PC-3 (cell line): ENCODE results near the gene VSTM5. TPM values are rescaled to one million over a fixed set of nuclear protein-coding genes. Genes with fewer than 3 reads are reported as not detected.

Experiments
- ATAC-seq: fragments of 200-7000 bp; cut with Tn5 transposase; 2 replicates; pipeline ENCODE4 v1.9.1; 2020; ENCODE audit warnings: mild to moderate bottlenecking, moderate library complexity
- BruUV-seq: library from RNA; stranded (reverse); fragments of 400-500 nt; replicated peaks from 2 replicates; lab custom pipeline; 2021; lab: Mats Ljungman, UMichigan
- CTCF ChIA-PET: fragments of 300-600 bp; sonication (Branson Sonifier 250); formaldehyde crosslinking; loops from one replicate; lab custom pipeline; 2022; ENCODE audit warnings: antibody characterized with exemption; lab: Charles Lee
- POLR2A ChIA-PET: fragments of 300-600 bp; sonication (Branson Sonifier 250); formaldehyde crosslinking; loops from one replicate; lab custom pipeline; 2022; ENCODE audit warnings: antibody characterized with exemption; ENCODE audit not compliant: unreplicated experiment; lab: Charles Lee
- DNase-seq: peaks from one replicate; pipeline ENCODE4 v3.0.0-alpha.2; 2015
- H2AFZ ChIP-seq: fragments of 300-600 bp; sonication (generic); 2 replicates; pipeline ENCODE4 v1.6.0; 2016; ENCODE audit warnings: antibody characterized with exemption, low read length
- H3F3A ChIP-seq: fragments of 300-600 bp; sonication (generic); one replicate; pipeline ENCODE4 v1.6.0; 2017; ENCODE audit warnings: antibody characterized with exemption, low read length, control low read depth, mild to moderate bottlenecking; ENCODE audit not compliant: unreplicated experiment
- H3K27ac ChIP-seq: fragments of 300-600 bp; sonication (generic); 2 replicates; pipeline ENCODE4 v1.5.1; 2016; ENCODE audit warnings: mild to moderate bottlenecking, low read length
- H3K27me3 ChIP-seq: fragments of 300-600 bp; sonication (generic); 2 replicates; pipeline ENCODE4 v1.6.1; 2016; ENCODE audit warnings: low read length, mixed read lengths
- H3K36me3 ChIP-seq: fragments of 300-600 bp; sonication (generic); 2 replicates; pipeline ENCODE4 v1.6.1; 2016; ENCODE audit warnings: low read depth, mixed run types, low read length, mixed read lengths
- H3K4me1 ChIP-seq: fragments of 300-600 bp; sonication (generic); 2 replicates; pipeline ENCODE4 v1.5.1; 2016; ENCODE audit warnings: low read length; ENCODE audit not compliant: insufficient read depth
- H3K4me2 ChIP-seq: fragments of 300-600 bp; sonication (generic); 2 replicates; pipeline ENCODE4 v1.6.0; 2016; ENCODE audit warnings: low read length
- H3K4me3 ChIP-seq: fragments of 300-600 bp; sonication (generic); 2 replicates; pipeline ENCODE4 v1.5.1; 2016; ENCODE audit warnings: mild to moderate bottlenecking, low read length, mixed read lengths
- H3K79me2 ChIP-seq: fragments of 300-600 bp; sonication (generic); 2 replicates; pipeline ENCODE4 v1.6.1; 2017; ENCODE audit warnings: low read length, mixed read lengths
- H3K9ac ChIP-seq: fragments of 300-600 bp; sonication (generic); 2 replicates; pipeline ENCODE4 v1.6.0; 2016; ENCODE audit warnings: mild to moderate bottlenecking, low read length
- H3K9me2 ChIP-seq: fragments of 300-600 bp; sonication (generic); replicated peaks from 2 replicates; pipeline ENCODE4 v1.6.1; 2016; ENCODE audit warnings: mixed run types, low read length, mixed read lengths
- H3K9me3 ChIP-seq: fragments of 300-600 bp; sonication (generic); 2 replicates; pipeline ENCODE4 v1.6.1; 2016; ENCODE audit warnings: low read length, mixed read lengths
- H4K20me1 ChIP-seq: fragments of 300-600 bp; sonication (generic); 2 replicates; pipeline ENCODE4 v1.6.1; 2016; ENCODE audit warnings: low read length, mixed read lengths
- EZH2 ChIP-seq: fragments of 300-600 bp; sonication (generic); IDR thresholded peaks from one replicate; pipeline ENCODE4 v1.6.1; 2017; ENCODE audit warnings: antibody characterized with exemption, mild to moderate bottlenecking, low read length; ENCODE audit not compliant: unreplicated experiment
- EZH2phosphoT487 ChIP-seq: fragments of 300-600 bp; sonication (generic); IDR thresholded peaks from 2 replicates; pipeline ENCODE4 v1.6.1; 2018; ENCODE audit warnings: mild to moderate bottlenecking, antibody characterized with exemption, low read length, borderline replicate concordance
- intact Hi-C: fragments of 100-400 bp; cut with micrococcal nuclease; formaldehyde crosslinking; loops from 2 replicates; pipeline ENCODE4 v1.9.0; 2023
- total RNA-seq: library from RNA; depleted of rRNA; stranded (reverse); fragments of >200 nt; gene quantifications from 2 replicates; pipeline ENCODE4 v1.2.3, GENCODE V29; 2014
- TF ChIP-seq, protein P1 (sequence below): fragments of 300-600 bp; sonication (generic); conservative IDR thresholded peaks from 2 replicates; pipeline ENCODE4 v1.5.1; 2017; ENCODE audit warnings: antibody characterized with exemption, low read depth, mild to moderate bottlenecking, low read length

Gene VSTM5
- total RNA-seq, 1 experiment from 2014 or later: 15.6 TPM

DNA sequence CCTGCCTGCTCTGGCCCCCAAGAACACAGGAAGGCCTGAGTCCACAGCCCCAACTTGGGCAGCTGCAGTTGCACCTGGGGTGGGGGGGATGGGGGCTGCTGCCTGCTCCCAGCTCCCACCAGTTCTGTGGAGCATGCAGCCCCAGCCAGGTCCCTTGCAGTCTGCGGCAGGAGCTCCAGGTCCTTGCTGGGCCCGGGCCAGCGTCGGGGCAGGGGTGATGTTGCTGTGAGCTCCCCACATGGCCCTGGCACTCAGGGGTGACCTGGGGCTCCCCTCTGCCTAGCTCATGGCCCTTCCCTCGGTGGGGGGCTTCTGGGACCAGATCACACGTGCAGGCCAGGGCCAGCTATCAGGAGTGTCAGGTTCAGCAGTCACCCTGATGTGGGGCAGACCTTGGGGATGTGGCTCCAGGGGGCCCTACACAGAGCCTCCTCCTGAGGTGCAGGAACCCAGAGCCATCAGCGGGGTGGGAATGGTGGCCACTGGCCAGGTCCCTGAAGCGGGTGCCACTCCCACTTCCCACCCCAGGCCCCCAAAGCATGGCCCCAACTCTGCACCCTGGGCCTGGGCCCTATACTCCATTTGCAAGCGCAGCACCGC, 76.7 kb downstream of the VSTM5 start:
- no peaks in the 10 kb centered on the region for H3K4me1 ChIP-seq
- H3K9me3 ChIP-seq: no peaks in the 10 kb centered on the region
- no peak overlapping the region for H2AFZ ChIP-seq
- H3K27ac ChIP-seq: no peak overlapping the region
- no peak for ATAC-seq
- CTCF ChIA-PET: no interaction called here
- no peaks in the 10 kb centered on the region for H3K9me2 ChIP-seq
- H3F3A ChIP-seq: no peaks in the 10 kb centered on the region
- BruUV-seq: no TSS peak
- no peaks in the 10 kb centered on the region for H3K27me3 ChIP-seq
- H3K4me2 ChIP-seq: no peak overlapping the region
- no peaks in the 10 kb centered on the region for H4K20me1 ChIP-seq
- POLR2A ChIA-PET: no interaction called here
- H3K4me3 ChIP-seq: no peak overlapping the region
- no peak for DNase-seq
- H3K9ac ChIP-seq: no peak overlapping the region
- intact Hi-C loops: no loop called here
- TF ChIP-seq, protein P1, sequence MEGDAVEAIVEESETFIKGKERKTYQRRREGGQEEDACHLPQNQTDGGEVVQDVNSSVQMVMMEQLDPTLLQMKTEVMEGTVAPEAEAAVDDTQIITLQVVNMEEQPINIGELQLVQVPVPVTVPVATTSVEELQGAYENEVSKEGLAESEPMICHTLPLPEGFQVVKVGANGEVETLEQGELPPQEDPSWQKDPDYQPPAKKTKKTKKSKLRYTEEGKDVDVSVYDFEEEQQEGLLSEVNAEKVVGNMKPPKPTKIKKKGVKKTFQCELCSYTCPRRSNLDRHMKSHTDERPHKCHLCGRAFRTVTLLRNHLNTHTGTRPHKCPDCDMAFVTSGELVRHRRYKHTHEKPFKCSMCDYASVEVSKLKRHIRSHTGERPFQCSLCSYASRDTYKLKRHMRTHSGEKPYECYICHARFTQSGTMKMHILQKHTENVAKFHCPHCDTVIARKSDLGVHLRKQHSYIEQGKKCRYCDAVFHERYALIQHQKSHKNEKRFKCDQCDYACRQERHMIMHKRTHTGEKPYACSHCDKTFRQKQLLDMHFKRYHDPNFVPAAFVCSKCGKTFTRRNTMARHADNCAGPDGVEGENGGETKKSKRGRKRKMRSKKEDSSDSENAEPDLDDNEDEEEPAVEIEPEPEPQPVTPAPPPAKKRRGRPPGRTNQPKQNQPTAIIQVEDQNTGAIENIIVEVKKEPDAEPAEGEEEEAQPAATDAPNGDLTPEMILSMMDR: no peak
- no peak for TF ChIP-seq EZH2
- no peak for TF ChIP-seq EZH2phosphoT487
- no peaks in the 10 kb centered on the region for H3K36me3 ChIP-seq
- H3K79me2 ChIP-seq: no peaks in the 10 kb centered on the region

DNA sequence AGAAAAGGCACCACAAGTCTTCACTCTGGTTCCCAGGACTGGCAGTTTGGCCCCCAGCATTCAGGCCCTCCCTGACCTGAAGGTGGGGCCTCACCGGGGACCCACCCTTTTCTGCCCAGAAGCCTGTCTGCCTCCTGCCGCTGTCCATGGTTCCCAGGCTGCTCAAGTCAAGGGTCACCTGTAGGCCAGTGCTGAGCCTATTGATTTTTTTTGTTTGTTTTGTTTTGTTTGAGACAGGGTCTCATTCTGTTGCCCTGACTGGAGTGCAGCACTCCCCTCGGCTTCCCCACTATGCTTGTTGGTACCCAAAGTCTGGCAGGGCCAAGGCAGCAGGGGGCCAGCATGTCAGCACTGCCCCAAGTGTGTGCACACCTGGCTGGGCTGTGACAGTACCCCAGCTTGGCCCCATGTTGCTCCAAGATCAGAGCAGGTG, 77.4 kb downstream of the VSTM5 start:
- no peaks in the 10 kb centered on the region for H3K4me1 ChIP-seq
- no peaks in the 10 kb centered on the region for H3K9me2 ChIP-seq
- H3F3A ChIP-seq: no peaks in the 10 kb centered on the region
- H3K9ac ChIP-seq: no peak overlapping the region
- TF ChIP-seq, protein P1: no peak
- TF ChIP-seq EZH2 (no peak), EZH2phosphoT487 (no peak)
- no peaks in the 10 kb centered on the region for H4K20me1 ChIP-seq
- no peaks in the 10 kb centered on the region for H3K9me3 ChIP-seq
- DNase-seq (no peak), ATAC-seq (no peak)
- CTCF ChIA-PET: no interaction called here
- no TSS peak for BruUV-seq
- no peaks in the 10 kb centered on the region for H3K79me2 ChIP-seq
- H3K4me2 ChIP-seq: no peak overlapping the region
- no peak overlapping the region for H3K4me3 ChIP-seq
- H3K27me3 ChIP-seq: no peaks in the 10 kb centered on the region
- POLR2A ChIA-PET: no interaction called here
- H3K27ac ChIP-seq: no peak overlapping the region
- intact Hi-C loops: no loop called here
- no peaks in the 10 kb centered on the region for H3K36me3 ChIP-seq
- no peak overlapping the region for H2AFZ ChIP-seq

DNA sequence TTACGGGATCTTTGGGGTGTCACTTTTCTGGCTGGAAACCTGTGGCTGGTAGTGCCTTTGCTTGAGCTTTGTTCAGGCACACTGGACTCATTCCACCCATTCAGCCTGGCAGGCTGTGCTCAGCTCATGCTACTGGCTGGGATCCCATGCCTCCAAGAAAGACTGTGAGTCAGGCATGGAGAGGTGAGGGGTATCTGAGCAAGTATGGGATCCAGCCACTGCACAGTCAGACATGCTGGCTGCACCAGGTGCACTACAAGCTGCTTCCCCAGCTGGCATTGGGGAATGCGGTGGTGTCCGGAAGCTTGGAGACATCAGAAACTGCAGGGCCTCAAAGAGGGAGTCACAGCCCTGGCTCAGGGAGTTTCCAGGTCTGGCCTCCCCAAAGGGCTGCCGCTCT, 78.3 kb downstream of the VSTM5 start:
- no TSS peak for BruUV-seq
- POLR2A ChIA-PET: no interaction called here
- no peak for ATAC-seq

More for the DNA sequence above, 78.3 kb downstream of the VSTM5 start:
- Histone ChIP-seq H3K27me3 (no peaks in the 10 kb centered on the region), H3K9ac (no peak overlapping the region), H3F3A (no peaks in the 10 kb centered on the region), H3K27ac (no peak overlapping the region), H4K20me1 (no peaks in the 10 kb centered on the region), H3K36me3 (no peaks in the 10 kb centered on the region), H2AFZ (no peak overlapping the region), H3K9me3 (no peaks in the 10 kb centered on the region), H3K4me3 (no peak overlapping the region), H3K4me1 (peaks cover 3% of the 10 kb centered on the region), H3K79me2 (no peaks in the 10 kb centered on the region), H3K4me2 (no peak overlapping the region), H3K9me2 (no peaks in the 10 kb centered on the region)
- no peak for DNase-seq
- intact Hi-C loops: no loop called here
- TF ChIP-seq EZH2phosphoT487: no peak
- TF ChIP-seq, protein P1: no peak
- TF ChIP-seq EZH2: no peak
- CTCF ChIA-PET: no interaction called here
